Measurements from ENCODE around the gene CTNND2. TPM values are rescaled to one million over a fixed set of nuclear protein-coding genes. Genes with fewer than 3 reads are reported as not detected.

The CTNND2 gene
- total and polyA plus RNA-seq, 9 of the 15 experiments (the other 6 are each of a cell fraction or from before 2014, with no cell fraction given): 0.03 to 0.35 TPM; not detected in 7

DNA sequence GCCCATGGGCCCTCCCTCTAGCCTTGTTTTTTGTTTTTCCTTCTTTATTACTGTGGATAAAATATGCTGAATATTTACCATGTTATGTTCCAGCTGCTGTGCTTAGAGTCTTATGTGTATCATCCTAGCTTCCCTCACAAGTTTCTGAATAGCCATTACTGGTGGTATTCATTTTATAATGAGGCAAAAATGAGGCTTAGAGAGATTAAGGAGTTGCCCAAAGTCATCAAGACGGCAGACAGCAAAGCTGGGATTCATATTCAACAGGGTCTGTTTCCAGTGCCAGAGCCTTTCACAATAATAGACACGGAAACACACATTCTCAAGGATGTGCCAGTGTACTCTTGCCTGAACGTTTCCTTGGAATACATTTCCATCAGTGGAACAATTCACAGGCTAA lies 258.1 kb downstream of the CTNND2 start:
- WGBS (ENCODE audit: insufficient coverage, low coverage, missing lambda C conversion rate): 0% methylated on average over 3 of the region's 3 CpGs
- ChIA-PET POLR2A (no interaction called here), CTCF (ENCODE audit: low intra/inter-chr PET ratio) (no interaction called here)
- H3K36me3 ChIP-seq (ENCODE audit: control insufficient read depth, insufficient read depth, low read length): no peaks in the 10 kb centered on the region
- ATAC-seq (no peak), DNase-seq (ENCODE audit: extremely low read depth in 1 of 4, low spot score in 3 of 4) (no peak), FAIRE-seq (no peak)
- intact Hi-C loops (cut with micrococcal nuclease): no loop called here
- H3K4me3 ChIP-seq: no peak overlapping the region
- H3K9me1 ChIP-seq (ENCODE audit: control insufficient read depth, insufficient read depth, low read length): no peaks in the 10 kb centered on the region
- no peak overlapping the region for H3K4me2 ChIP-seq (ENCODE audit: insufficient read depth, low read length)
- no TSS peak for BruUV-seq (replicated peaks)
- no peak overlapping the region for H3K27ac ChIP-seq (ENCODE audit: extremely low read depth, low read depth, low read length)
- H3K4me1 ChIP-seq (replicated peaks in 1 of 2; ENCODE audit: control insufficient read depth in 2 of 2, insufficient read depth in 2 of 2, low read length in 2 of 2): no peaks in the 10 kb centered on the region
- no peaks in the 10 kb centered on the region for H3K27me3 ChIP-seq (ENCODE audit: control insufficient read depth in 2 of 2, insufficient read depth in 2 of 2, low read length in 2 of 2)
- H2AFZ ChIP-seq (ENCODE audit: low read depth, low read length): no peak overlapping the region
- no peak overlapping the region for H3K9ac ChIP-seq (ENCODE audit: insufficient read depth in 1 of 2, low read depth in 2 of 2, low read length in 2 of 2)
- in situ Hi-C loops (cut with MboI): no loop called here
- no peaks in the 10 kb centered on the region for H4K20me1 ChIP-seq (replicated peaks; ENCODE audit: control insufficient read depth, insufficient read depth, low read length)
- H3K9me3 ChIP-seq (replicated peaks; ENCODE audit: control insufficient read depth, insufficient read depth, low read depth, low read length): no peaks in the 10 kb centered on the region; the same call in 1 of the 2 replicates
- H3K79me2 ChIP-seq (ENCODE audit: control insufficient read depth, insufficient read depth, low read length): no peaks in the 10 kb centered on the region
- TF ChIP-seq ZNF695 (CRISPR knock-in tag; IDR thresholded peaks at IDR 0.05): no peak
- no peak for TF ChIP-seq TCF7L2 (IDR thresholded peaks at IDR 0.05; ENCODE audit: low read depth, low read length)
- TF ChIP-seq, protein P1, sequence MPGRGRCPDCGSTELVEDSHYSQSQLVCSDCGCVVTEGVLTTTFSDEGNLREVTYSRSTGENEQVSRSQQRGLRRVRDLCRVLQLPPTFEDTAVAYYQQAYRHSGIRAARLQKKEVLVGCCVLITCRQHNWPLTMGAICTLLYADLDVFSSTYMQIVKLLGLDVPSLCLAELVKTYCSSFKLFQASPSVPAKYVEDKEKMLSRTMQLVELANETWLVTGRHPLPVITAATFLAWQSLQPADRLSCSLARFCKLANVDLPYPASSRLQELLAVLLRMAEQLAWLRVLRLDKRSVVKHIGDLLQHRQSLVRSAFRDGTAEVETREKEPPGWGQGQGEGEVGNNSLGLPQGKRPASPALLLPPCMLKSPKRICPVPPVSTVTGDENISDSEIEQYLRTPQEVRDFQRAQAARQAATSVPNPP (IDR thresholded peaks at IDR 0.05; ENCODE audit: borderline replicate concordance, insufficient read depth, insufficient read length): no peak
- TF ChIP-seq EP300 (IDR thresholded peaks at IDR 0.05; ENCODE audit: low read length): no peak
- no peak for TF ChIP-seq STAG1 (CRISPR knock-in tag; IDR thresholded peaks at IDR 0.05; ENCODE audit: borderline replicate concordance)
- TF ChIP-seq, protein P2, sequence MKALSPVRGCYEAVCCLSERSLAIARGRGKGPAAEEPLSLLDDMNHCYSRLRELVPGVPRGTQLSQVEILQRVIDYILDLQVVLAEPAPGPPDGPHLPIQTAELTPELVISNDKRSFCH (CRISPR knock-in tag; IDR thresholded peaks at IDR 0.05): no peak
- TF ChIP-seq, protein P2 (tag; IDR thresholded peaks at IDR 0.05): no peak
- TF ChIP-seq ZNF766 (CRISPR knock-in tag; conservative IDR thresholded peaks at IDR 0.05): no peak
- TF ChIP-seq, protein P3, sequence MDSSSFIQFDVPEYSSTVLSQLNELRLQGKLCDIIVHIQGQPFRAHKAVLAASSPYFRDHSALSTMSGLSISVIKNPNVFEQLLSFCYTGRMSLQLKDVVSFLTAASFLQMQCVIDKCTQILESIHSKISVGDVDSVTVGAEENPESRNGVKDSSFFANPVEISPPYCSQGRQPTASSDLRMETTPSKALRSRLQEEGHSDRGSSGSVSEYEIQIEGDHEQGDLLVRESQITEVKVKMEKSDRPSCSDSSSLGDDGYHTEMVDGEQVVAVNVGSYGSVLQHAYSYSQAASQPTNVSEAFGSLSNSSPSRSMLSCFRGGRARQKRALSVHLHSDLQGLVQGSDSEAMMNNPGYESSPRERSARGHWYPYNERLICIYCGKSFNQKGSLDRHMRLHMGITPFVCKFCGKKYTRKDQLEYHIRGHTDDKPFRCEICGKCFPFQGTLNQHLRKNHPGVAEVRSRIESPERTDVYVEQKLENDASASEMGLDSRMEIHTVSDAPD (CRISPR knock-in tag; IDR thresholded peaks at IDR 0.05): no peak
- TF ChIP-seq, protein P4, sequence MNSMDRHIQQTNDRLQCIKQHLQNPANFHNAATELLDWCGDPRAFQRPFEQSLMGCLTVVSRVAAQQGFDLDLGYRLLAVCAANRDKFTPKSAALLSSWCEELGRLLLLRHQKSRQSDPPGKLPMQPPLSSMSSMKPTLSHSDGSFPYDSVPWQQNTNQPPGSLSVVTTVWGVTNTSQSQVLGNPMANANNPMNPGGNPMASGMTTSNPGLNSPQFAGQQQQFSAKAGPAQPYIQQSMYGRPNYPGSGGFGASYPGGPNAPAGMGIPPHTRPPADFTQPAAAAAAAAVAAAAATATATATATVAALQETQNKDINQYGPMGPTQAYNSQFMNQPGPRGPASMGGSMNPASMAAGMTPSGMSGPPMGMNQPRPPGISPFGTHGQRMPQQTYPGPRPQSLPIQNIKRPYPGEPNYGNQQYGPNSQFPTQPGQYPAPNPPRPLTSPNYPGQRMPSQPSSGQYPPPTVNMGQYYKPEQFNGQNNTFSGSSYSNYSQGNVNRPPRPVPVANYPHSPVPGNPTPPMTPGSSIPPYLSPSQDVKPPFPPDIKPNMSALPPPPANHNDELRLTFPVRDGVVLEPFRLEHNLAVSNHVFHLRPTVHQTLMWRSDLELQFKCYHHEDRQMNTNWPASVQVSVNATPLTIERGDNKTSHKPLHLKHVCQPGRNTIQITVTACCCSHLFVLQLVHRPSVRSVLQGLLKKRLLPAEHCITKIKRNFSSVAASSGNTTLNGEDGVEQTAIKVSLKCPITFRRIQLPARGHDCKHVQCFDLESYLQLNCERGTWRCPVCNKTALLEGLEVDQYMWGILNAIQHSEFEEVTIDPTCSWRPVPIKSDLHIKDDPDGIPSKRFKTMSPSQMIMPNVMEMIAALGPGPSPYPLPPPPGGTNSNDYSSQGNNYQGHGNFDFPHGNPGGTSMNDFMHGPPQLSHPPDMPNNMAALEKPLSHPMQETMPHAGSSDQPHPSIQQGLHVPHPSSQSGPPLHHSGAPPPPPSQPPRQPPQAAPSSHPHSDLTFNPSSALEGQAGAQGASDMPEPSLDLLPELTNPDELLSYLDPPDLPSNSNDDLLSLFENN (IDR thresholded peaks at IDR 0.05; ENCODE audit: low read depth in 2 of 2, low read length in 2 of 2): no peak
- no peak for TF ChIP-seq RHOXF2B (CRISPR knock-in tag; conservative IDR thresholded peaks at IDR 0.05)
- TF ChIP-seq ARNT (IDR thresholded peaks at IDR 0.05): no peak
- no peak for TF ChIP-seq KLF10 (CRISPR knock-in tag; IDR thresholded peaks at IDR 0.05)
- no peak for TF ChIP-seq TAF7 (tag; IDR thresholded peaks at IDR 0.05)
- TF ChIP-seq, protein P5, sequence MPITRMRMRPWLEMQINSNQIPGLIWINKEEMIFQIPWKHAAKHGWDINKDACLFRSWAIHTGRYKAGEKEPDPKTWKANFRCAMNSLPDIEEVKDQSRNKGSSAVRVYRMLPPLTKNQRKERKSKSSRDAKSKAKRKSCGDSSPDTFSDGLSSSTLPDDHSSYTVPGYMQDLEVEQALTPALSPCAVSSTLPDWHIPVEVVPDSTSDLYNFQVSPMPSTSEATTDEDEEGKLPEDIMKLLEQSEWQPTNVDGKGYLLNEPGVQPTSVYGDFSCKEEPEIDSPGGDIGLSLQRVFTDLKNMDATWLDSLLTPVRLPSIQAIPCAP (CRISPR knock-in tag; IDR thresholded peaks at IDR 0.05; ENCODE audit: borderline replicate concordance): no peak
- TF ChIP-seq PTBP1 (IDR thresholded peaks at IDR 0.05; ENCODE audit: low read depth, low read length): no peak
- no peak for TF ChIP-seq NCOA2 (IDR thresholded peaks at IDR 0.05; ENCODE audit: partially characterized antibody in 2 of 2)

Data from K562 (cell line).